ENCODE data around the gene SOX13. TPM values are rescaled to one million over a fixed set of nuclear protein-coding genes. Genes with fewer than 3 reads are reported as not detected.
A peak's percentile ranks its signal among the peaks of the same experiment; 100 is the strongest.

SOX13 gene
- total RNA-seq, 1 donor from 2014 or later, result 9.1 TPM

DNA sequence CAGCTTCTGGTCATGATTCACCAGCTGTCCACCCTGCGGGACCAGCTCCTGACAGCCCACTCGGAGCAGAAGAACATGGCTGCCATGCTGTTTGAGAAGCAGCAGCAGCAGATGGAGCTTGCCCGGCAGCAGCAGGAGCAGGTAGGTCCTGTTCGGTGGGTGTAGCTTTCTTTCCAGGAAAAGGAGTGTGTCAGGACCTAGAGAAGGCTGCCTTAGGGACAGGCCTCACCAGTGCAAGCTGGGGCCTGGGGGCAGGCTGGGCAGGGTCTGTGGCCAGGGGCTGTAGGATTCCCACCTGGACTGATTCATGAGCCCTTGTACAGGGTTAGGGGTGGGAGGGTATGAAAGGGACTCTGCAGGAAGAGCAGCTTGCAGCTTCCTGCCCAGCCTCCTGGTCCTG, 43.6 kb downstream of the SOX13 start:
- Mint-ChIP-seq H3K4me1 (ENCODE audit: low read depth) (no peaks in the 10 kb centered on the region), H3K36me3 (ENCODE audit: low read depth) (peaks cover 2% of the 10 kb centered on the region), H3K9me3 (ENCODE audit: low read depth) (no peaks in the 10 kb centered on the region), H3K27ac (ENCODE audit: unreplicated experiment) (no peak overlapping the region), H3K27me3 (ENCODE audit: low read depth) (no peaks in the 10 kb centered on the region), H3K4me3 (ENCODE audit: unreplicated experiment) (no peak overlapping the region)
- TF ChIP-seq, protein P1, sequence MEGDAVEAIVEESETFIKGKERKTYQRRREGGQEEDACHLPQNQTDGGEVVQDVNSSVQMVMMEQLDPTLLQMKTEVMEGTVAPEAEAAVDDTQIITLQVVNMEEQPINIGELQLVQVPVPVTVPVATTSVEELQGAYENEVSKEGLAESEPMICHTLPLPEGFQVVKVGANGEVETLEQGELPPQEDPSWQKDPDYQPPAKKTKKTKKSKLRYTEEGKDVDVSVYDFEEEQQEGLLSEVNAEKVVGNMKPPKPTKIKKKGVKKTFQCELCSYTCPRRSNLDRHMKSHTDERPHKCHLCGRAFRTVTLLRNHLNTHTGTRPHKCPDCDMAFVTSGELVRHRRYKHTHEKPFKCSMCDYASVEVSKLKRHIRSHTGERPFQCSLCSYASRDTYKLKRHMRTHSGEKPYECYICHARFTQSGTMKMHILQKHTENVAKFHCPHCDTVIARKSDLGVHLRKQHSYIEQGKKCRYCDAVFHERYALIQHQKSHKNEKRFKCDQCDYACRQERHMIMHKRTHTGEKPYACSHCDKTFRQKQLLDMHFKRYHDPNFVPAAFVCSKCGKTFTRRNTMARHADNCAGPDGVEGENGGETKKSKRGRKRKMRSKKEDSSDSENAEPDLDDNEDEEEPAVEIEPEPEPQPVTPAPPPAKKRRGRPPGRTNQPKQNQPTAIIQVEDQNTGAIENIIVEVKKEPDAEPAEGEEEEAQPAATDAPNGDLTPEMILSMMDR (IDR thresholded peaks at IDR 0.05), result no peak
- DNase-seq (ENCODE audit: low spot score), result no peak

DNA sequence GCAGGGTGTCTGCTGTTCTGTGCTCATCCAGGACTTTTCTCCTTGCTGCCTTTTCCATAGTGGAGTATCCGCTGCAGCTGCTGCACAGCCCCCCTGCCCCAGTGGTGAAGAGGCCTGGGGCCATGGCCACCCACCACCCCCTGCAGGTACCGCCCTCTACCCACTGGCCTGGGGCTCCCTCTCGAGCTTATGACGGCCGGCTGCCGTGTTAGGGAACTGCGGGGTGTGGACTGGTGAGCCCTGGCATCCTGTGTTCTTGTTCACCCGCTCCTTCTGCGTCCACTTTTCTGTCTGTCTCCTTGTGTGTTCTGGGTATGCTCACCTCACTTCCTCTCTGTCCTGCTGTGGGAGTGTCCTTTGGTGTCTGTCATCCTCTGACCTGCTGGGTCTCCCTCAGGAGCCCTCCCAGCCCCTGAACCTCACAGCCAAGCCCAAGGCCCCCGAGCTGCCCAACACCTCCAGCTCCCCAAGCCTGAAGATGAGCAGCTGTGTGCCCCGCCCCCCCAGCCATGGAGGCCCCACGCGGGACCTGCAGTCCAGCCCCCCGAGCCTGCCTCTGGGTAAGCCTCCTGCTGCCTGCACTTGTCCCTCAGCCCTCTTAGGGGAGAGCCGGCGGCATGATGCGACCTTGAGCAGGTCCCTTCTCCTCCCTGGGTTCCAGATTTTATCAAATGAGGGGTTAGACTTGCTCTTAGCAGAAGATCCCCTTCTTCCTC, 49.1 kb downstream of the SOX13 start:
- H3K27ac Mint-ChIP-seq (ENCODE audit: unreplicated experiment), result no peak overlapping the region
- no peaks in the 10 kb centered on the region for H3K9me3 Mint-ChIP-seq (ENCODE audit: low read depth)
- DNase-seq (ENCODE audit: low spot score), result no peak
- H3K4me1 Mint-ChIP-seq (ENCODE audit: low read depth), result peaks cover 5% of the 10 kb centered on the region
- H3K36me3 Mint-ChIP-seq (ENCODE audit: low read depth), result peaks cover 5% of the 10 kb centered on the region
- TF ChIP-seq, protein P1 (IDR thresholded peaks at IDR 0.05), result no peak
- no peak overlapping the region for H3K4me3 Mint-ChIP-seq (ENCODE audit: unreplicated experiment)
- H3K27me3 Mint-ChIP-seq (ENCODE audit: low read depth), result no peaks in the 10 kb centered on the region

DNA sequence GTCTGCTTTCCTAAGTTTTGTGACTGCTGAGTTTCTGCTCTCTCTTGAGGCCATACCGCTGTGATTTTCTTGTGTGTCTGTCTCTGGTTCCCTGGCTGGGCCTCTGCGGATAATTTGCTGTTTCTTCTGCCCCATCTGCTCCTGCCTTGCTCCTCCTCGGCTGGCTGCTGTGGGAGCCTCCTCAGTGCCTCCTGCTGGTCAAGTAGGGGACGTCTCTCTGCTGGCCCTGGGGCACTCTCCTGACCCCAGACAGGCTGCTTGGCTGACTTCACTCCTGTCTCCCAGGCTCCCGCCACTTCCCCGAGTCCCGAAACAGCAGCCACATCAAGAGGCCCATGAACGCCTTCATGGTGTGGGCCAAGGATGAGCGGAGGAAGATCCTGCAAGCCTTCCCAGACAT, 50.5 kb downstream of the SOX13 start:
- Mint-ChIP-seq H3K9me3 (ENCODE audit: low read depth) (no peaks in the 10 kb centered on the region), H3K27me3 (ENCODE audit: low read depth) (no peaks in the 10 kb centered on the region), H3K27ac (ENCODE audit: unreplicated experiment) (no peak overlapping the region), H3K36me3 (ENCODE audit: low read depth) (peaks cover 5% of the 10 kb centered on the region), H3K4me3 (ENCODE audit: unreplicated experiment) (no peak overlapping the region), H3K4me1 (ENCODE audit: low read depth) (peaks cover 14% of the 10 kb centered on the region)
- no peak for DNase-seq (ENCODE audit: low spot score)
- TF ChIP-seq, protein P1 (IDR thresholded peaks at IDR 0.05), result peak; percentile 51

DNA sequence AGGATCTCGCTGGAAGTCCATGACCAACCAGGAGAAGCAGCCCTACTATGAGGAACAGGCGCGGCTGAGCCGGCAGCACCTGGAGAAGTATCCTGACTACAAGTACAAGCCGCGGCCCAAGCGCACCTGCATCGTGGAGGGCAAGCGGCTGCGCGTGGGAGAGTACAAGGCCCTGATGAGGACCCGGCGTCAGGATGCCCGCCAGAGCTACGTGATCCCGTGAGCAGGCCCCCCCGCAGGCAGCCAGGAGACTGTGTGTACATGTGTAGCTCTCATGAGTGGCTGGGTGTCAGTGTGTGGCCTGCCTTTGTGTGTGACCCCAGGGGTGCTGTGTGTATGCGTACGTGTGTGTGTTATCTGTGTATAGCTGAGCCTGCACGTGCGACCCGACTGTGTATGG, 51.7 kb downstream of the SOX13 start:
- peaks cover 25% of the 10 kb centered on the region for H3K4me1 Mint-ChIP-seq (ENCODE audit: low read depth)
- peak; percentile 95 for DNase-seq (ENCODE audit: low spot score)
- H3K4me3 Mint-ChIP-seq (ENCODE audit: unreplicated experiment), result no peak overlapping the region
- no peaks in the 10 kb centered on the region for H3K27me3 Mint-ChIP-seq (ENCODE audit: low read depth)
- H3K36me3 Mint-ChIP-seq (ENCODE audit: low read depth), result peaks cover 3% of the 10 kb centered on the region
- TF ChIP-seq, protein P1 (IDR thresholded peaks at IDR 0.05), result no peak
- no peak overlapping the region for H3K27ac Mint-ChIP-seq (ENCODE audit: unreplicated experiment)
- H3K9me3 Mint-ChIP-seq (ENCODE audit: low read depth), result no peaks in the 10 kb centered on the region

DNA sequence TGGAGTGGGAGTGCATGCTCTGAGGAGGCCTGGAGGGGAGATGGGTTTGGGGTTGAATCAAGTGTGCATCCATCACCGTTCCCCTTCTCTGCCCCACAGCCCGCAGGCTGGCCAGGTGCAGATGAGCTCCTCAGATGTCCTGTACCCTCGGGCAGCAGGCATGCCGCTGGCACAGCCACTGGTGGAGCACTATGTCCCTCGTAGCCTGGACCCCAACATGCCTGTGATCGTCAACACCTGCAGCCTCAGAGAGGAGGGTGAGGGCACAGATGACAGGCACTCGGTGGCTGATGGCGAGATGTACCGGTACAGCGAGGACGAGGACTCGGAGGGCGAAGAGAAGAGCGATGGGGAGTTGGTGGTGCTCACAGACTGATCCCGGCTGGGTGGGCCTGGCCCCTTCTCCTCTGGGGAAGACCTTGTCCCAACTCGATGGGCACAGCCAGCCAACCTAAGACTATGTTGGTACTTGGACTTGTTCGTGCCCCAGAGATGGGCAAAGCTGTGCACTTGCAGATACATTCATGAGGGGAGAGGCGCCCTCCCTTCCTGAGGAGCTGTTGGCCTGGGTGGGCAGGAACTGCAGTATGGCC, 52.9 kb downstream of the SOX13 start:
- no peaks in the 10 kb centered on the region for H3K9me3 Mint-ChIP-seq (ENCODE audit: low read depth)
- H3K36me3 Mint-ChIP-seq (ENCODE audit: low read depth), result peaks cover 3% of the 10 kb centered on the region
- peaks cover 30% of the 10 kb centered on the region for H3K4me1 Mint-ChIP-seq (ENCODE audit: low read depth)
- no peak overlapping the region for H3K4me3 Mint-ChIP-seq (ENCODE audit: unreplicated experiment)
- H3K27me3 Mint-ChIP-seq (ENCODE audit: low read depth), result no peaks in the 10 kb centered on the region
- TF ChIP-seq, protein P1 (IDR thresholded peaks at IDR 0.05), result no peak
- no peak overlapping the region for H3K27ac Mint-ChIP-seq (ENCODE audit: unreplicated experiment)
- DNase-seq (ENCODE audit: low spot score), result peak; percentile 92
